ENCODE results near the gene FAM180A. TPM values are rescaled to one million over a fixed set of nuclear protein-coding genes. Genes with fewer than 3 reads are reported as not detected.

FAM180A gene
- total and polyA plus RNA-seq, 2 experiments from 2014 or later: not detected

GRCh38 chr7:135747366-135747765, 1.2 kb downstream of the FAM180A start:
- peaks cover 13% of the 10 kb centered on the region for H3K4me1 Mint-ChIP-seq
- H3K27me3 Mint-ChIP-seq (ENCODE audit: insufficient read depth, low read depth, poor library complexity): peaks cover 6% of the 10 kb centered on the region
- H3K27me3 ChIP-seq (ENCODE audit: insufficient read depth): no peaks in the 10 kb centered on the region
- DNase-seq (ENCODE audit: low spot score) (no peak), ATAC-seq (no peak)
- H3K36me3 Mint-ChIP-seq (ENCODE audit: low read depth): peaks cover 2% of the 10 kb centered on the region; the same call in 2 of the 3 replicates
- H3K9me3 Mint-ChIP-seq: no peaks in the 10 kb centered on the region
- peaks cover 9% of the 10 kb centered on the region; the same call in 1 of the 2 replicates for H3K4me1 ChIP-seq (ENCODE audit: insufficient read depth)
- TF ChIP-seq JUNB (IDR thresholded peaks at IDR 0.05; ENCODE audit: unreplicated experiment) (no peak), ZNF331 (CRISPR knock-in tag; IDR thresholded peaks at IDR 0.05; ENCODE audit: low read depth) (no peak), POLR2AphosphoS5 (IDR thresholded peaks at IDR 0.05; ENCODE audit: low read depth) (no peak), ZNF114 (CRISPR knock-in tag; IDR thresholded peaks at IDR 0.05) (no peak), REST (IDR thresholded peaks at IDR 0.05; ENCODE audit: unreplicated experiment) (no peak), STAT1 (IDR thresholded peaks at IDR 0.05; ENCODE audit: unreplicated experiment) (no peak), CREB1 (CRISPR knock-in tag; IDR thresholded peaks at IDR 0.05; ENCODE audit: low read depth) (no peak), NANOG (IDR thresholded peaks at IDR 0.05; ENCODE audit: borderline replicate concordance) (no peak), ETS1 (IDR thresholded peaks at IDR 0.05) (no peak), EZH2 (IDR thresholded peaks at IDR 0.05; ENCODE audit: low read depth, unreplicated experiment) (no peak), CTCF (conservative IDR thresholded peaks at IDR 0.05; ENCODE audit: low read depth in 2 of 2) (no peak), ZNF462 (CRISPR knock-in tag; IDR thresholded peaks at IDR 0.05) (no peak), EZH2phosphoT487 (IDR thresholded peaks at IDR 0.05; ENCODE audit: unreplicated experiment) (no peak)
- H3K4me2 ChIP-seq: no peak overlapping the region
- no peak overlapping the region for H3K4me3 ChIP-seq
- no peaks in the 10 kb centered on the region for H3F3A ChIP-seq (replicated peaks; ENCODE audit: low read depth)
- no peaks in the 10 kb centered on the region for H3K36me3 ChIP-seq (ENCODE audit: insufficient read depth)
- H4K20me1 ChIP-seq (replicated peaks; ENCODE audit: insufficient read depth): no peaks in the 10 kb centered on the region
- no peaks in the 10 kb centered on the region for H3K79me2 ChIP-seq (replicated peaks; ENCODE audit: insufficient read depth)
- no peak overlapping the region for H3K4me3 Mint-ChIP-seq
- no peak overlapping the region for H3K27ac ChIP-seq (ENCODE audit: low read depth)
- H3K9me2 ChIP-seq (ENCODE audit: insufficient read depth): no peaks in the 10 kb centered on the region
- H3K27ac Mint-ChIP-seq: no peak overlapping the region
- no peak overlapping the region for H2AFZ ChIP-seq
